ENCODE results near the gene MTARC1.

MTARC1 gene

GRCh38 chr1:220807726-220808125, 21.0 kb downstream of the MTARC1 start:
- TF ChIP-seq, protein P1, sequence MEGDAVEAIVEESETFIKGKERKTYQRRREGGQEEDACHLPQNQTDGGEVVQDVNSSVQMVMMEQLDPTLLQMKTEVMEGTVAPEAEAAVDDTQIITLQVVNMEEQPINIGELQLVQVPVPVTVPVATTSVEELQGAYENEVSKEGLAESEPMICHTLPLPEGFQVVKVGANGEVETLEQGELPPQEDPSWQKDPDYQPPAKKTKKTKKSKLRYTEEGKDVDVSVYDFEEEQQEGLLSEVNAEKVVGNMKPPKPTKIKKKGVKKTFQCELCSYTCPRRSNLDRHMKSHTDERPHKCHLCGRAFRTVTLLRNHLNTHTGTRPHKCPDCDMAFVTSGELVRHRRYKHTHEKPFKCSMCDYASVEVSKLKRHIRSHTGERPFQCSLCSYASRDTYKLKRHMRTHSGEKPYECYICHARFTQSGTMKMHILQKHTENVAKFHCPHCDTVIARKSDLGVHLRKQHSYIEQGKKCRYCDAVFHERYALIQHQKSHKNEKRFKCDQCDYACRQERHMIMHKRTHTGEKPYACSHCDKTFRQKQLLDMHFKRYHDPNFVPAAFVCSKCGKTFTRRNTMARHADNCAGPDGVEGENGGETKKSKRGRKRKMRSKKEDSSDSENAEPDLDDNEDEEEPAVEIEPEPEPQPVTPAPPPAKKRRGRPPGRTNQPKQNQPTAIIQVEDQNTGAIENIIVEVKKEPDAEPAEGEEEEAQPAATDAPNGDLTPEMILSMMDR (conservative IDR thresholded peaks at IDR 0.05; ENCODE audit: low read depth), result no peak
- no peak for DNase-seq (ENCODE audit: low spot score)
- ChIA-PET CTCF (interaction anchor here (0.6 to 1.3 kb wide), 3 partner anchors 13 to 396 kb away, joined by 3 to 5 read pairs (median 3); no protein-coding TSS in a partner anchor), POLR2A (ENCODE audit: low non-redundant PET) (no interaction called here)
- H3K27ac ChIP-seq, result no peak overlapping the region

DNA sequence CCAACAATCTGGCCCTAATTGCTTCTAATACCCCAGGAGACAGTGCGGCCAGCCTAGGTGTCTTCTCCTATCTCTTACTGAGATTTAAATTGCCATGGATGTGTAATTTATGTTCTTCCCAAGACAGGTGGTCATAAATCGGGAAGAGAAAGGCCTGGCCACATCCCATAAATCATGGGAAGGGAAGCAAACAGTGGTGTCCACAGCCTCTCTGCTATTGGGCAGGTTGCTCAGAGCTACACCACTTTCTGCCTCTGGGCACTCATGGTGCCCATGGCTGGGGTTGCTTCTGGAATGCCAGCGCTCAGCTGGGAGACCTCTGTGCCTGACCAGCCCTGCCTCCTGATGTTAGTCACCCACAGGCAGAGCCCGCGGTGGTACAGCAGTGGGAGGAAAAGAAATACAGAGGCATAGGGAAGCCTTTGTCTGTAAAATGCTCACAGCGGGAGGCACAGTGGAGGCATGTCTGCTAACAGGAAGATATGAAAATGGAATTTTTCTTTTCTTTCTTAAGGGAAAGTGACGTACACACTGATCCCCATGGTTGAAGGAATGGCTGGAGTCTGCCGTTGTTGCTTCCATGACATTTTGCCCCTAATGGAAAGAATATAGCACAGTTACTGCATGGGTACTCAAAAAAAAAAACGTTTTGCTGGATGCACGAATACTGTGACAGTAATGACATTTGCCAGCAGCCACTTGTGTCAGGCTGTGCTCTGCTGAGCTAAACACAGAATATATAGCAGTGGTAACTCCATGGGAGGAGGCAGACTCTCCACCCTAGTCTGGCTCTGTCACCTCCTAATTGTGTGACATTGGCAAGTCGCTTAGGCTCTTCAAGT, 21.9 kb downstream of the MTARC1 start:
- no peak for DNase-seq (ENCODE audit: low spot score)
- H3K27ac ChIP-seq, result no peak overlapping the region
- CTCF ChIA-PET, result interaction anchor here (0.7 to 0.8 kb wide), 2 partner anchors 395 to 527 kb away, joined by 3 read pairs; no protein-coding TSS in a partner anchor
- TF ChIP-seq, protein P1 (conservative IDR thresholded peaks at IDR 0.05; ENCODE audit: low read depth), result no peak
- POLR2A ChIA-PET (ENCODE audit: low non-redundant PET), result no interaction called here

- no peak overlapping the region for H3K27ac ChIP-seq
- CTCF ChIA-PET, result interaction anchor here (0.7 kb wide), 1 partner anchor 528 kb away, joined by 3 read pairs; no protein-coding TSS in a partner anchor
- DNase-seq (ENCODE audit: low spot score), result no peak
- POLR2A ChIA-PET (ENCODE audit: low non-redundant PET), result no interaction called here
- TF ChIP-seq, protein P1 (conservative IDR thresholded peaks at IDR 0.05; ENCODE audit: low read depth), result no peak
These were observed 22.5 kb downstream of the MTARC1 start for GRCh38 chr1:220809187-220809550.

GRCh38 chr1:220809704-220810103, 23.0 kb downstream of the MTARC1 start:
- no peak overlapping the region for H3K27ac ChIP-seq
- ChIA-PET CTCF (interaction anchor here (0.6 to 1.5 kb wide), 7 partner anchors 9 to 840 kb away, joined by 3 to 7 read pairs (median 4); no protein-coding TSS in a partner anchor), POLR2A (ENCODE audit: low non-redundant PET) (no interaction called here)
- TF ChIP-seq, protein P1 (conservative IDR thresholded peaks at IDR 0.05; ENCODE audit: low read depth), result no peak
- no peak for DNase-seq (ENCODE audit: low spot score)

- no peak overlapping the region for H3K27ac ChIP-seq
- ChIA-PET CTCF (interaction anchor here (0.5 to 1.6 kb wide), 14 partner anchors 10 to 1206 kb away, joined by 3 to 8 read pairs (median 3); partner anchors contain the start of gene HLX), POLR2A (ENCODE audit: low non-redundant PET) (no interaction called here)
- DNase-seq (ENCODE audit: low spot score), result peak; percentile 64
- TF ChIP-seq, protein P1 (conservative IDR thresholded peaks at IDR 0.05; ENCODE audit: low read depth), result peak; percentile 89
These were observed 23.5 kb downstream of the MTARC1 start for GRCh38 chr1:220810179-220810653.

GRCh38 chr1:220810963-220811362, 24.2 kb downstream of the MTARC1 start:
- POLR2A ChIA-PET (ENCODE audit: low non-redundant PET), result no interaction called here
- H3K27ac ChIP-seq, result no peak overlapping the region
- CTCF ChIA-PET, result interaction anchor here (0.5 to 1.6 kb wide), 9 partner anchors 11 to 983 kb away, joined by 3 to 8 read pairs (median 3); partner anchors contain the start of gene HLX
- TF ChIP-seq, protein P1 (conservative IDR thresholded peaks at IDR 0.05; ENCODE audit: low read depth), result no peak
- DNase-seq (ENCODE audit: low spot score), result no peak
